ENCODE results near the gene TMEM184A. TPM values are rescaled to one million over a fixed set of nuclear protein-coding genes. Genes with fewer than 3 reads are reported as not detected.

Gene TMEM184A
- total and polyA plus RNA-seq, 2 of the 13 experiments (the other 11 are each of a cell fraction or from before 2014, with no cell fraction given): 9.5 to 20.4 TPM

DNA sequence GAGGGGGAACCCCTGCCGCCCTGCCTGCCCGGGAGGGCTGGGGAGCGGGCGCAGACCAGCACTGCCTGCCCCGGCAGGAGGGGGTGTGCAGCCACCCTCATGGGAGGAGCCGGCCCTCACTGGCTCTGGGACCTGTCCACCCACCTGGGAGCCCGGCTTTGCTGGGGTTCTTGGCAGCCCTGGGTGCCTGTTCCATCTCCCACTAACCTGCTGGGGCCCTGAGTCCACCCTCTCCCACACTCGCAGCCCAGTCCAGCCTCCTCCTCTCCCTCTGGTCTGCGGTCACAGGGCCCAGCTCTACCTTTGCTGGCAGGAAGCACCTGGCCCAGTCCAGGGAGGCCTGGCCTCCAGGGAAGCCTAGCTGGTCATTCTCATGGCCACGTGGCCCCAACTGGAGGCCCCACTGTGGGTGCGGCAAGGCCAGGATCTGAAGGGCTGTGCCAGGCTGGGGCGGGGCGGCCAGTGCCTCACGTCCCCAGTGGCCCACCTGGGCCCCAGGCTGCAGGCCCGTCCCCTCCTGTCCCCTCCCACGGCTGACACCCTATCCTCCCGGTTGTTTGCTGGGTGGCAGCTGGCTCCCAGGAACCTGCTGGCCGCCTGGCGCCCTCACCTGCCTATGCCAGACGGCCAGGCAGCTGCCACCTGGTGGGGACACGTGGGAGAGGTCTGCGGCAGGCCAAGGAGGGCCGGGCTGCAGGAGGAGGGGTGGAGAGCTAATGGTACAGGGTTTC is at the start of gene TMEM184A (continued):
- peak; percentile 28; the same call in 1 of the 2 replicates for TF ChIP-seq ZNF235 (CRISPR knock-in tag; IDR thresholded peaks at IDR 0.05; ENCODE audit: borderline replicate concordance)
- no peak for TF ChIP-seq XBP1 (CRISPR knock-in tag; IDR thresholded peaks at IDR 0.05)
- TF ChIP-seq ZNF354B (CRISPR knock-in tag; IDR thresholded peaks at IDR 0.05): no peak
- TF ChIP-seq, protein P1, sequence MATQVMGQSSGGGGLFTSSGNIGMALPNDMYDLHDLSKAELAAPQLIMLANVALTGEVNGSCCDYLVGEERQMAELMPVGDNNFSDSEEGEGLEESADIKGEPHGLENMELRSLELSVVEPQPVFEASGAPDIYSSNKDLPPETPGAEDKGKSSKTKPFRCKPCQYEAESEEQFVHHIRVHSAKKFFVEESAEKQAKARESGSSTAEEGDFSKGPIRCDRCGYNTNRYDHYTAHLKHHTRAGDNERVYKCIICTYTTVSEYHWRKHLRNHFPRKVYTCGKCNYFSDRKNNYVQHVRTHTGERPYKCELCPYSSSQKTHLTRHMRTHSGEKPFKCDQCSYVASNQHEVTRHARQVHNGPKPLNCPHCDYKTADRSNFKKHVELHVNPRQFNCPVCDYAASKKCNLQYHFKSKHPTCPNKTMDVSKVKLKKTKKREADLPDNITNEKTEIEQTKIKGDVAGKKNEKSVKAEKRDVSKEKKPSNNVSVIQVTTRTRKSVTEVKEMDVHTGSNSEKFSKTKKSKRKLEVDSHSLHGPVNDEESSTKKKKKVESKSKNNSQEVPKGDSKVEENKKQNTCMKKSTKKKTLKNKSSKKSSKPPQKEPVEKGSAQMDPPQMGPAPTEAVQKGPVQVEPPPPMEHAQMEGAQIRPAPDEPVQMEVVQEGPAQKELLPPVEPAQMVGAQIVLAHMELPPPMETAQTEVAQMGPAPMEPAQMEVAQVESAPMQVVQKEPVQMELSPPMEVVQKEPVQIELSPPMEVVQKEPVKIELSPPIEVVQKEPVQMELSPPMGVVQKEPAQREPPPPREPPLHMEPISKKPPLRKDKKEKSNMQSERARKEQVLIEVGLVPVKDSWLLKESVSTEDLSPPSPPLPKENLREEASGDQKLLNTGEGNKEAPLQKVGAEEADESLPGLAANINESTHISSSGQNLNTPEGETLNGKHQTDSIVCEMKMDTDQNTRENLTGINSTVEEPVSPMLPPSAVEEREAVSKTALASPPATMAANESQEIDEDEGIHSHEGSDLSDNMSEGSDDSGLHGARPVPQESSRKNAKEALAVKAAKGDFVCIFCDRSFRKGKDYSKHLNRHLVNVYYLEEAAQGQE (IDR thresholded peaks at IDR 0.05; ENCODE audit: borderline replicate concordance in 1 of 2, low read depth in 1 of 2, low read length in 2 of 2): no peak
- 0 out of 2 replicates have a peak, but pooled peaks have one; percentile 57 for TF ChIP-seq ZBTB3 (CRISPR knock-in tag; IDR thresholded peaks at IDR 0.05; ENCODE audit: borderline replicate concordance, low read depth)
- TF ChIP-seq TBX3 (IDR thresholded peaks at IDR 0.05; ENCODE audit: borderline replicate concordance): peak; percentile 31; the same call in 1 of the 2 replicates
- TF ChIP-seq MEIS2 (CRISPR knock-in tag; IDR thresholded peaks at IDR 0.05): peak; percentile 93; the same call in 1 of the 2 replicates
- TF ChIP-seq ZFP41 (CRISPR knock-in tag; IDR thresholded peaks at IDR 0.05; ENCODE audit: borderline replicate concordance): no peak
- TF ChIP-seq, protein P2, sequence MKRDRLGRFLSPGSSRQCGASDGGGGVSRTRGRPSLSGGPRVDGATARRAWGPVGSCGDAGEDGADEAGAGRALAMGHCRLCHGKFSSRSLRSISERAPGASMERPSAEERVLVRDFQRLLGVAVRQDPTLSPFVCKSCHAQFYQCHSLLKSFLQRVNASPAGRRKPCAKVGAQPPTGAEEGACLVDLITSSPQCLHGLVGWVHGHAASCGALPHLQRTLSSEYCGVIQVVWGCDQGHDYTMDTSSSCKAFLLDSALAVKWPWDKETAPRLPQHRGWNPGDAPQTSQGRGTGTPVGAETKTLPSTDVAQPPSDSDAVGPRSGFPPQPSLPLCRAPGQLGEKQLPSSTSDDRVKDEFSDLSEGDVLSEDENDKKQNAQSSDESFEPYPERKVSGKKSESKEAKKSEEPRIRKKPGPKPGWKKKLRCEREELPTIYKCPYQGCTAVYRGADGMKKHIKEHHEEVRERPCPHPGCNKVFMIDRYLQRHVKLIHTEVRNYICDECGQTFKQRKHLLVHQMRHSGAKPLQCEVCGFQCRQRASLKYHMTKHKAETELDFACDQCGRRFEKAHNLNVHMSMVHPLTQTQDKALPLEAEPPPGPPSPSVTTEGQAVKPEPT (CRISPR knock-in tag; IDR thresholded peaks at IDR 0.05; ENCODE audit: low read depth): 0 out of 2 replicates have a peak, but pooled peaks have one; percentile 64
- peak; percentile 85; the same call in 1 of the 2 replicates for TF ChIP-seq ZNF232 (CRISPR knock-in tag; IDR thresholded peaks at IDR 0.05; ENCODE audit: borderline replicate concordance)
- no peak for TF ChIP-seq PAX8 (CRISPR knock-in tag; IDR thresholded peaks at IDR 0.05; ENCODE audit: borderline replicate concordance)
- peak; percentile 53; the same call in 1 of the 2 replicates for TF ChIP-seq ZNF619 (CRISPR knock-in tag; IDR thresholded peaks at IDR 0.05)
- TF ChIP-seq ZSCAN21 (CRISPR knock-in tag; IDR thresholded peaks at IDR 0.05; ENCODE audit: borderline replicate concordance): peak; percentile 83; the same call in 1 of the 2 replicates
- TF ChIP-seq ZNF264 (CRISPR knock-in tag; IDR thresholded peaks at IDR 0.05): peak; percentile 87
- 0 out of 2 replicates have a peak, but pooled peaks have one; percentile 12 for TF ChIP-seq ZMYM4 (CRISPR knock-in tag; IDR thresholded peaks at IDR 0.05)
- TF ChIP-seq, protein P3, sequence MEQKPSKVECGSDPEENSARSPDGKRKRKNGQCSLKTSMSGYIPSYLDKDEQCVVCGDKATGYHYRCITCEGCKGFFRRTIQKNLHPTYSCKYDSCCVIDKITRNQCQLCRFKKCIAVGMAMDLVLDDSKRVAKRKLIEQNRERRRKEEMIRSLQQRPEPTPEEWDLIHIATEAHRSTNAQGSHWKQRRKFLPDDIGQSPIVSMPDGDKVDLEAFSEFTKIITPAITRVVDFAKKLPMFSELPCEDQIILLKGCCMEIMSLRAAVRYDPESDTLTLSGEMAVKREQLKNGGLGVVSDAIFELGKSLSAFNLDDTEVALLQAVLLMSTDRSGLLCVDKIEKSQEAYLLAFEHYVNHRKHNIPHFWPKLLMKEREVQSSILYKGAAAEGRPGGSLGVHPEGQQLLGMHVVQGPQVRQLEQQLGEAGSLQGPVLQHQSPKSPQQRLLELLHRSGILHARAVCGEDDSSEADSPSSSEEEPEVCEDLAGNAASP (CRISPR knock-in tag; IDR thresholded peaks at IDR 0.05; ENCODE audit: borderline replicate concordance): peak; percentile 67; the same call in 1 of the 2 replicates
- TF ChIP-seq, protein P4, sequence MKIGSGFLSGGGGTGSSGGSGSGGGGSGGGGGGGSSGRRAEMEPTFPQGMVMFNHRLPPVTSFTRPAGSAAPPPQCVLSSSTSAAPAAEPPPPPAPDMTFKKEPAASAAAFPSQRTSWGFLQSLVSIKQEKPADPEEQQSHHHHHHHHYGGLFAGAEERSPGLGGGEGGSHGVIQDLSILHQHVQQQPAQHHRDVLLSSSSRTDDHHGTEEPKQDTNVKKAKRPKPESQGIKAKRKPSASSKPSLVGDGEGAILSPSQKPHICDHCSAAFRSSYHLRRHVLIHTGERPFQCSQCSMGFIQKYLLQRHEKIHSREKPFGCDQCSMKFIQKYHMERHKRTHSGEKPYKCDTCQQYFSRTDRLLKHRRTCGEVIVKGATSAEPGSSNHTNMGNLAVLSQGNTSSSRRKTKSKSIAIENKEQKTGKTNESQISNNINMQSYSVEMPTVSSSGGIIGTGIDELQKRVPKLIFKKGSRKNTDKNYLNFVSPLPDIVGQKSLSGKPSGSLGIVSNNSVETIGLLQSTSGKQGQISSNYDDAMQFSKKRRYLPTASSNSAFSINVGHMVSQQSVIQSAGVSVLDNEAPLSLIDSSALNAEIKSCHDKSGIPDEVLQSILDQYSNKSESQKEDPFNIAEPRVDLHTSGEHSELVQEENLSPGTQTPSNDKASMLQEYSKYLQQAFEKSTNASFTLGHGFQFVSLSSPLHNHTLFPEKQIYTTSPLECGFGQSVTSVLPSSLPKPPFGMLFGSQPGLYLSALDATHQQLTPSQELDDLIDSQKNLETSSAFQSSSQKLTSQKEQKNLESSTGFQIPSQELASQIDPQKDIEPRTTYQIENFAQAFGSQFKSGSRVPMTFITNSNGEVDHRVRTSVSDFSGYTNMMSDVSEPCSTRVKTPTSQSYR (CRISPR knock-in tag; IDR thresholded peaks at IDR 0.05; ENCODE audit: borderline replicate concordance): no peak
- no peak for TF ChIP-seq GZF1 (CRISPR knock-in tag; IDR thresholded peaks at IDR 0.05)

All from HepG2 (cell line).